ENCODE data around the gene CXXC1.

- no peak for TF ChIP-seq JUN (IDR thresholded peaks at IDR 0.05; ENCODE audit: borderline replicate concordance, insufficient read depth, insufficient read length, low read depth)
- no peak for TF ChIP-seq MAX (IDR thresholded peaks at IDR 0.05; ENCODE audit: insufficient read depth, insufficient read length)
- TF ChIP-seq, protein P1, sequence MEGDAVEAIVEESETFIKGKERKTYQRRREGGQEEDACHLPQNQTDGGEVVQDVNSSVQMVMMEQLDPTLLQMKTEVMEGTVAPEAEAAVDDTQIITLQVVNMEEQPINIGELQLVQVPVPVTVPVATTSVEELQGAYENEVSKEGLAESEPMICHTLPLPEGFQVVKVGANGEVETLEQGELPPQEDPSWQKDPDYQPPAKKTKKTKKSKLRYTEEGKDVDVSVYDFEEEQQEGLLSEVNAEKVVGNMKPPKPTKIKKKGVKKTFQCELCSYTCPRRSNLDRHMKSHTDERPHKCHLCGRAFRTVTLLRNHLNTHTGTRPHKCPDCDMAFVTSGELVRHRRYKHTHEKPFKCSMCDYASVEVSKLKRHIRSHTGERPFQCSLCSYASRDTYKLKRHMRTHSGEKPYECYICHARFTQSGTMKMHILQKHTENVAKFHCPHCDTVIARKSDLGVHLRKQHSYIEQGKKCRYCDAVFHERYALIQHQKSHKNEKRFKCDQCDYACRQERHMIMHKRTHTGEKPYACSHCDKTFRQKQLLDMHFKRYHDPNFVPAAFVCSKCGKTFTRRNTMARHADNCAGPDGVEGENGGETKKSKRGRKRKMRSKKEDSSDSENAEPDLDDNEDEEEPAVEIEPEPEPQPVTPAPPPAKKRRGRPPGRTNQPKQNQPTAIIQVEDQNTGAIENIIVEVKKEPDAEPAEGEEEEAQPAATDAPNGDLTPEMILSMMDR (IDR thresholded peaks at IDR 0.05; ENCODE audit: extremely low read depth in 1 of 2, insufficient read depth in 1 of 2, low read depth in 1 of 2, low read length in 2 of 2) = no peak
Measured at GRCh38 chr18:50249576-50249975, 37.9 kb downstream of the CXXC1 start.

Data from endothelial cell of umbilical vein (primary cell).